Upper lobe of left lung (tissue), 4 donors: ENCODE data around the gene BCAS3.
"Not testable (repeated sequence)": the region's sequence is repeated elsewhere in the genome, so short reads cannot be mapped to it uniquely, and the experiment has no call there.

Experiments
- CTCF ChIP-seq, 6 experiments: fragments of 450-650 bp in 4 of 6; fragments of 200-600 bp in 2 of 6; sonication (generic) in 2 of 6; IDR thresholded peaks; one replicate each; pipeline ENCODE4 v1.5.1; 2016 to 2019; ENCODE audit warnings: antibody characterized with exemption in 6 of 6
- POLR2A ChIP-seq, 4 donors: fragments of 450-650 bp; IDR thresholded peaks; one replicate each; pipeline ENCODE4 v1.5.1; 2016 to 2017; ENCODE audit warnings: antibody characterized with exemption in 4 of 4, mild to moderate bottlenecking in 2 of 4
- POLR2AphosphoS5 ChIP-seq, 2 donors: sonication (generic); formaldehyde crosslinking; IDR thresholded peaks; one replicate each; pipeline ENCODE4 v1.5.1; 2017; ENCODE audit warnings: antibody characterized with exemption in 2 of 2

- TF ChIP-seq POLR2A, CTCF, POLR2AphosphoS5 (IDR thresholded peaks at IDR 0.05): not testable (repeated sequence)
Observed at GRCh38 chr17:60935991-60936390, 258.3 kb downstream of the BCAS3 start.
